Dermis microvascular lymphatic vessel endothelial cell (primary cell): ENCODE measurements around the gene LCP1. TPM values are rescaled to one million over a fixed set of nuclear protein-coding genes. Genes with fewer than 3 reads are reported as not detected.
"Not testable (repeated sequence)": the region's sequence is repeated elsewhere in the genome, so short reads cannot be mapped to it uniquely, and the experiment has no call there.

Source experiments
- DNase-seq, 2 donors: peaks; one replicate each; pipeline versions ENCODE4 v3.0.0 to v3.0.0-alpha.2; 2010; ENCODE audit warnings: low read depth in 2 of 2
- total RNA-seq: library from RNA; depleted of rRNA; stranded (reverse); fragments of >200 nt; gene quantifications from 2 replicates; pipeline ENCODE4 v1.2.1, GENCODE V29; 2014

Gene LCP1
- total RNA-seq, 1 donor from 2014 or later, result 0.39 TPM

DNA sequence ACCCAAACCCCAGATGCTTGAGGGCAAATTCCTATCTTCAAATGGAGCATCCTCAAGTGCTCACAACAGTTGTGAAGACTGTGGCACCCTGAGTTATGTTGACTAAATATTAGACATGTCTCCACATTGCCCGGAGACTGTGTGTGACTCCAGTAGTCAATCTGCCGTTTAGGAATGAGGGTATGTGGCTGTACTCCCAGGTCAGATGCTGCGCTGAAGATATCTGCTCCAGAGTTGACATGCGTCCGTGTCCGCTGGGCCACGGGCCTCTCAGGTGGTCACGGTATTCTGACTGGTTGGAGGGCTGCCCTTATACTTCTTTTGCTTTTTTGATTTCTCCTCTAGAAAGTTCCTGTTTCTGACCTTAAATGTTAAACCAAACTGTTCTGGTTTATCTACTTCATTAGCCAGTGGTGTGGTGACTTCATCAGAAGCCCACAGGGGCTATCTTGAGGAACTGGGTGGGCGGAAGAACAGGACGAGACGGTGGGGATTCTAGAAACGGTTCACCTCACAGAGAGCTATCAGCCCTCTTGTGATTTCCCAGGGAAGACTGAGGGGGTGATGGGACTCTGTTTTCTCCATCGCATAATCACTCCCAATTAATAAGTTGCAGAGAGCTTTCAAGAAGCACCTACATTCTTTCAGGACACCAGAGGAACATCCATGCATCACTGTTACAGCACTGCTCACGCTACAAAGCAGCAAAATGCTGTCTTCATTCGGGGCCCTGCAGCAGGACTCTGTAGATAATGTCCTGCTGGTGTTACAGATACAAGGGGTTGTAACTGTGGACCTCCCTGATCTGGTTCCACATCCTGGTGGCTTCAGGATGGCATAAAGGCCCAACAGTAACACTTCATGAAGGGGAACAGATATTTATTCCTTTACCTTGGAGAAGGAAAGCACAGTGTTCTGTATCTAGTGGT is 1.3 kb upstream of the LCP1 start:
- DNase-seq, result no peak

DNA sequence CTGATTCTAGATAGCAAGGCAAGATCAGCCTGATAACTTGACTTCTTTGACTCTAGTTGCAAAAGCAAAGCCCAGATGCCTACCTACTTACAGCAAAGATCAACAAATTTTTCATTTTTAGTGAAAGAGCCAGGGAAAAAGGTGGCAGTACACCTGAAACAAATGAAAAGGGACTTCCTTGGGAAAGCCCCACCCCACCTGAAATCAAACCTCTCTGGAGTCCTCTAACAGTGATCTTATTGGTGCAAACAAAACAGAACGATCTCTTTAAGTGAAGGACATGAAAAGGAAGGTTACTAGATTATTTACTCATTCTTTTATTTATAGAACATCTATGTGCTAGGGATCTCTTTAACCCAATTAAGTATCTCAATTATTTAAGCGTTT is 507 bp upstream of the LCP1 start:
- no peak for DNase-seq

DNA sequence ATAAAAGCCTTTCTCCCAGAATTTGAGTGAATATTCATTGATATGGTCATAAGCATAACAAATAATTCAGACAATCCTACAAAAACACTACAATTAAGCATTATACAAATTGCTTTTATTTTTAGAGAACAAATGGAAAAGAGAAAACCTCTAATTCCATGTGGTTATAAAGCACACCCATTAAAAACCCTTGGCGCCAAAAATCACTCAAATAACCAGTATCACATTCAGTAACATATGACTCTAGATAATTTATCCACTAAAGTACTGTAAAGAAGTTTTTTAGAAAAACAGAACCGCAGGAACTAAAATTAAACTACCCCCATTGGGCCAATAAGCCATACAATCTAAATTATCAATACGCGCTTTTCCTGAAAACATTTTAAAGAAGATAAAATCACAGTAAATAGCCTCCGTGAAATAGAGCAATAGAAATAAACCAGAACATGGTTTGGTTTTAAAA is 569 bp downstream of the LCP1 start:
- no peak for DNase-seq

DNA sequence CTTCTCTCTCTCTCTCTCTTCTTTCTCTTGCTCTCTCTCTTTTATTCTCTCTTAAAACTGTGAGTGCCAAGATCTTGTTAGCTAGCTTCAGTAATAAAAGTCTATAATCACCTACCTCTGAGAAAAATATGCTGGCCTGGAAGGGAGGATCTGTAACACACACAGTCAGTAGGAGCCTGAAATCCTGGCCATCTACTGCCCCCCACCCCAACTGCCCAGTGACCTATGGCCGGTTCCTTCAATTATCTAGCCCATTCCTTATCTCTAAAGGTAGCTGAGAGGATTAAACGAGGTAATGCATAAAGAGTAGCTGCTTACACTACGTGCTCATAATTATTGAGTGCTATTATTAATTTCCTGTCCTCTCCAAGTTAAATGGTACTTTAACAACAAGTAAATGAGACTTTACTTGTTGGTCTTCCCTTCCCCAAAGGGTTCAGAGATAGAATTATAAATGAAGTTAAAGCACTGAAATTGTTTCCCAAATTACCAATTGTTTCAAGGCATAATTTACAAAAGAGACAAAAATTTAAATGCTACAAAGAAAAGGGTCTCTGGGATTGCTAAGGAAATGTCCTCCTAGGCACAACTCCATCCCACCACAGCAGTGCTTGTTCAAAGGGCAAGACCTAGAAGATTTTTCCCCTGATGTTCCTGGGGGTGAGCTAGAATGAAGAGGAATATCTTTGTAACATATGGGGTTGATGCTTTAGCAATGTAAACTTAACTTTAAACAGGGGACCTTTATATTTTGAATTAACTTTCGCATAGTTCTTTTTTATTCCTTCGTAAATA is 1.8 kb downstream of the LCP1 start:
- DNase-seq, result no peak

DNA sequence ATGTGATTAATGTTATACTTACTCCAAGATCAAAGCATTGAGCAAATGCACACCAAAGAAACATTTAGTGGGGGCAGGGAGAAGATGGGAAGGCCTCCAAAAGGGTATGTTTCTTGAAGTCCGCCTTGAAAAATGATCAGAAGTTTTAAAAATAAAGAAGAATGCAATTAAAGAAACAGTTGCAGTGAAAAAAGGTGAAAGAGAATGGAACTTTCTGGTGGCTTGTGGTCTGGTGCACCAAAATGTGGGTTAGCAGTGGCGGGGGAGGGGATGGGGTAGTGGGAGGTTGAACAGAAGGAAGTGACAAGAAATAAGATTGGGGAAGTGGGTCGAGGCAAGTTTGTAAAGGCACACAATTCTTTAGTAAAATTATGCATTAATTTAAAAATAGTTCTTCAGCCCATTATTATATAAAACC is 2.5 kb downstream of the LCP1 start:
- no peak for DNase-seq

DNA sequence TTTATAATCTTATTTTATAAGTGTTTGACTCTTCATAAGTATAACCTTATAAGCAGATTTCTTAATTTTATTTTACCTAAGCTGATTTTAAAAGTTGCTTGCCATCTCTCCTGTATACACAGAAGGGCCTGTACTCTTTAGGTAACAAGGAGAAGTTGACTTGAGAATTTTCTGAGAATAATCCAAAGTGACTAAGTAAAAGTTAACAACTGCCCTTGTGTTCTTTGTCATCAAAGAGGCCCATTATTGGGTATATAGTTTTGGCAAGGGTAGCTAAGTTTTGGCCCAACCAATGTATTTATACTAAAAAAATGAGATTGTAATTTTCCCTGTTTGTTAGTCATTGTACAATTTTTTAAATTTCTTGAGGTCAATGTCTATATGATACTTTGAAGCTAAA is 3.2 kb downstream of the LCP1 start:
- no peak for DNase-seq

DNA sequence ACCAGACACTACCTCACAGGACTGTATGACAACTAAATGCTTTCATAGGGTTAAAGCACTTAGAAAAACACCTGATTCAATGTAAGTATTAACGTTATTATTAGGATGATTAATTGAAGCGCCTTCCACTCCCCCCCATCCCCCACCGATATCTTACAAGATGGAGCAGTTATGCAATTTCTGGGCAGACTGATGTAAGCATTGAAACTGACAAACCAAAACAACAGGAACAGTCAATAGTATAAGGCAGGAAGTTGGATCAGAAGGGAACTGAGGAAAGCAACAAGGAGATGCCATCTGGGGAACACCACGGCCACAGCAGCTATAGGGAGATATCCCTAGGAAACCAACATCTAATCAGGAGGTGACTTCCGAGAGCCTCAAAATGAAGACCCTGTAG is 3.8 kb downstream of the LCP1 start:
- DNase-seq, result no peak

DNA sequence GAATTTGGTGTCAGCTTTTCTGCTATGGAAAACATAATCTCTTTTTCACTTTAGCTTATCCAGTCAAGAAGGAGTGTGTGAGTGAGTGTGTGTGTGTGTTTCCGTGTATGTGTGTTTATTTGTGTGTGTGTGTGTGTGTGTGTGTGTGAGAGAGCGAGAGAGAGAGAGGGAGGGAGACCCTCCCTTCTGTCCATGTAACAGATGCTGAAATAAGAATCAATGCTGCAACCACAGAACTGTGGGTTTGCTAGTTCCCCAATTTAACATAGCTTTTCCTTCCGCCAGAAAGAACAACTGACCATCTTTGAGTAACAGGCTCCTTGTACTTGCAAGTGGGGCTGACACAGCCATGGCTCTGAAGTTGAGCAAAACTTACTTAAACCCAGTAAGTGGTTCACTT is 5.2 kb downstream of the LCP1 start:
- no peak for DNase-seq

DNA sequence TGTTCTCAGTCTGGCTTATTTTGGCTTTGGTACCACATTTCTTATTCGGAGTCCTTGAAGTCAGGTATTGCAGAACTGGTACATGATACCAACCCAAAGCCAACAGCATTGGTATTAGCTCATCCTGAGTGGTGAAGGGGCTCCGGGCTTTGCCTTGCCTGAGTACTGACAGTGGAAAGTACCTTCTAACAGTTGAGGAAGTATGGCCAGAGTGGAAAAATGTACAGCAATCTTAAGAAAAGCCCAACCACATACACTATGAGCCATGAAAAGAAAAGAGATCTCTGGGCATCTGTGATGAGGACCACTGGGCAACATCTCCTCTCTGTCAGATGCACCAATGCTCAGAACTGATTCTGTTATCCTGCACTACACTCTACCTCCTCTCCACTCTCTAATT is 8.3 kb downstream of the LCP1 start:
- DNase-seq, result no peak

DNA sequence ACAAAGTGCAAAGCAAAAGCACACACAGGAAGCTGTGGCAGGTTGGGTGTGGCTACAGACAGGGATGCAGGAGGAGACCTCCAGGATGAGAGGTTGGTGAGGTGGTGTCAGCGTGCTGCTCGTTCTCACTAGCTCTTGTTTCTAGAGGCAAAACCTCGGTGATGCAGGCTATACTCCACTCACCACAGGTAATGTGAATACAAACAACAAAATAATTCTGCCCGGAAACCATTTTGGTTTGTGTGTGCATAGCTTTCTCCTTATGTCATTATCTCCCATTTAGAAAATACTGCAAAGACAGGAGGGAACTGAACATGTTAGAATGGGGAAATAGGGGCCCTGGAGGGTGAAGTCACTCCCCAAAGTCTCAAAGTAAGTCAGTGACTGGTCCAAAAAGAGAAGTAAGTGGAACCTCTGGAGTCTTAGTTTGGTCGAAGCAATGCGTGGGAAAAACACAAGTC is 9.4 kb downstream of the LCP1 start:
- DNase-seq, result no peak

DNA sequence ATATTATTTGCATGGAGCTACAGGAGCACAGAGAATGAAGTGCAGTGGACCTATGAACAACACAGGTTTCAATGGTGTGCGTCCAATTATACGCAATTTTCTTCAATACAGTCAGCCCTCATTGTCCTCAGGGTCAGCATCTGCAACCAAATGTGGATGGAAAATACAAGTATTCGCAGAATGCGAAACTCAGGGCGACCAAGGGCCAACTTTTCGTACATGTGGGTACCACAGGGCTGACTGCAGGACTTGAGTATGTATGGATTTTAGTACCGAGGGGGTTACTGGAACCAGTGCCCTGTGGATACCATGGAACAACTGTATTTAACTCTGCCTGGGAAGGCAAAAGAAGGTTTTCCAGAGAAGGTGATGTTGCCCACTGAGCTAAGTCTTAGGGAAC is 10.2 kb downstream of the LCP1 start:
- no peak for DNase-seq

DNA sequence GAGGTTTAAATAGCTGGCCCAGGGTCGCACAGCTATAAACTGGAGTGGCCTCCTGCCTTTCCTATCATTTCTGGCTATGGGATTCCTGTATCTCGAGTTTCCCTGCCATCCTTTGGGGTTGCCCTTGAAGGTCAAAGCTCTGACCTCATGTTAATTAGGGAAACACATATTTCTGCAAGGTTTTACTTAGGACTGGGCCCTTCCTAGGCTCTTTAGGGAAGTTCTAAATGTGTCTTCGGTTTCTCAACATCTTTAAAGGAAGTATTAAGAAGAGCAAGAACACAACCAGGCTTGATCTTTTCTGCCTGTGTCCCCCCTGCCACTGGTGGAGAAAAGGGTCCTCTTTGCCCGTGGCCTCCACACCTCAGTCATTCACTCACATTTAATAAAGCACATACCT is 10.8 kb downstream of the LCP1 start:
- DNase-seq, result no peak

DNA sequence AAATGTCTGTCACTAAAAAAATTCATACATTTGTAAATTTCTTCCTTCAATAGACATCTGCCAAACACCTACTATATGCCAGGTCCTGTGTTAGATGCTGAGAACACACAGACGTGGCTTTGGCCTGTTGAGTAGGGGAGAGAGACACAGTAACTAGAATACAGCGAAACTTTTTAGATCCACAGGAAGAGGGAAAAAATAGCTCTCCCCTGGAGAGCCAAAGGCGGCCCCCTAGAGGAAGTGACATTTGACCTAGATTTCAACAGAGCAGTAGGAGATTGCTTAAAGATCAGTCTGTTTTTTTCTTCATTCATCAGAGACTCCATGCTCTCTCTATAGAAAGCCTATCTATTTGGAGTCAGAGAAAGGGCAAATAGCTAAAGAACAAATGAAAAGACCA is 11.3 kb downstream of the LCP1 start:
- no peak for DNase-seq

DNA sequence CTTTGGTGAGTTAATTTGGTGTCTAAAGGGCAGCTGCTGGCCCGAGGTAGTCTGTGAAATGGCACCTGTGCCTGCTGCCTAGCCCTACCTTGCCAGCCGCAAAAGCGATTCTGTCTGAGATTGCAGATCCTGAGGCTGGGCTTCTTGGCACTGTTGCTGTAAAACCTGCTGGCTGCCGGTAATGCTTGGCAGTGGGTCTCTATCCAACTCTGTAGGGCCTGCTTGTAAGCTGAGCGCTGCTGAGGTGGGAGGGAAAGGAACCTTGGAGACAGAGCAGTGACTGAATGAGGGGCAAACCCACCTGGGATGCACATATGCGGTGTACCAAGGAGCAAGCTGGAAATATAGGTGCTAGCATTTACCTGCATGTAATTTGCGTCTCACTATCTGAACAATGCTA is 11.7 kb downstream of the LCP1 start:
- no peak for DNase-seq

DNA sequence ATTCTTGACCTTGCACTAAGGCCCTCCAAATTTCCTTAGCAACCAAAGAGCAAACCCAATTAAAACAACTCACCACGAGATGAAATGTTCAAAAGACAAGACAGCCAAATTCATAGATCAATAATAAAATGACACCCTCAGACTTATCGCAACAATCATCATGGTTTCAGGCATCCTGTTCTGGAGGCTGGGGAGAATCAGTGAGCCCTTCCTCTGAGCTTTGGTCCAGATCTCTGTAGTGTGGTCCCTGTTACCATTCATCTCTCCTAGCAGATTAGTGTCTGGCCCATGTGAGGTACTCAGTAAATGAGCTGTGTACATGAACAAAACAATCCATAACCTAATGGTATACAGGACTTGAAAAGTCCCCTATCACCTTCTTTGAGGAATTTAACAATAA is 12.2 kb downstream of the LCP1 start:
- no peak for DNase-seq

DNA sequence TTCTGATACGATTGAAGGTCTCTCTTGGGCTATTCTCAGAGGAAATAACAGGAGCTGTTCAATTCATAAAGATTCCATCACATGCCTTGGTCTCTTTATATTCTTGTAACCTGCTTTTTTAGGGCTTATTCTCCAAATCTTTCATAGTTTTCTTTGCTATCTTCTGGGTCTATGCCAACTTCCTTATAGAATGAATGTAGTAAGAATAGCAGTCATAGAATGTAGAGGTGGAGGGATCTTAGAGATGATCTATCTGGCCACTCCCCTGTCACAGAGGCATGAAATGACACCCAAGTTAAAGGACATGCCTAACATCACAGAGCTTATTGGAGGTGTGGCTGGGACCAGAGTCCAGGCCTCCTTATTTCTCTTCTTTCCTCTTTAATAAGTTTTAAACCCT is 13.2 kb downstream of the LCP1 start:
- no peak for DNase-seq

DNA sequence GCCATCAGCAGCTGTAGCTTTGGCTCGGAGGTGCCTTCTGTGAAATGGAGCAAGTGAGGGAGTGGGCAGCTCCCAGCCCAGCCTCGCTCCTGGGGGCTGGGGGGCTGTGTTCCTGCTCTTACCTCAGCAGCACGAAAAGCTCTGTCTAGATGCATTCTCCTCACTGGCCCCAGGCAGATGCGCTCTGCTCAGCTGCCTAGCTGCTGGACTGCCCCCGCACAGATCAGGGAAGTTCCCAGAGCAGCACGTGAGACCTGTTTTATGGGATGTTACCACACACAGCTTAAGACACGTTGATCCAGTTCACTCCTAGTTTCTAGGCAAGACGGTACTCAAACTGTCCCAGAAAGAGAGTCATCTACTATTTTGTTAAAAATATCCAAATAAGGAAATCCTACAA is 13.6 kb downstream of the LCP1 start:
- DNase-seq, result no peak

DNA sequence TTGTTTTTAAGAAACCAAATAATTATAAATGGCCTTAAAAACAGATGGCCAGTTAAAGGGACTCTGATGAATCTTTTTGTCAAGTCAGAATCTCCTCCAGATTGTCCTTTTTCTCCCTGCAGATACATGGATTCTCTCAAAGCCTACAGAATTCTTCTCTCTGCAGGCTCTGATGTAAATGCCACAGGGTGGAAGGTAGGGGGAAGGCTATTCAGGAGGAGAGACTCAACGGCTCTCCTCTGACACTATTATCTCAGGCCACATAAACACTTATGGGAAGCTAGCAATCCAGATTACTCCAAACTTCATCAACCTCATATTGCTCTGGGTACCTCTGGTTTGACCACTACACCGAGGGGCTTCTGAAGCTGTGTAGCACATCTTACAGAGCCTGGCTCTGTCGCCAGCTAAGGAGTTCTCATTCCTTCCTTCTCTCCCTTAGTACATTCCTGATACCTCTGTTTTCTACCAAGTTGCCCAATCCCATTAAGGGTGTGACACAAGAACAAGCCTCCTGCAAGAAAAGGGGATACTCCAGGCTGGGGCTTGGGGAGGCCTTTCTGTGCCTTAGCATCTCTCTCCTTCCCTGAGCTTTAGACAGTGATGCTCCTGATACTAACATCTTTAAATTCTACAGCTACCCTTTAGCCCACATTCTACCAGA is 14.9 kb downstream of the LCP1 start:
- no peak for DNase-seq

DNA sequence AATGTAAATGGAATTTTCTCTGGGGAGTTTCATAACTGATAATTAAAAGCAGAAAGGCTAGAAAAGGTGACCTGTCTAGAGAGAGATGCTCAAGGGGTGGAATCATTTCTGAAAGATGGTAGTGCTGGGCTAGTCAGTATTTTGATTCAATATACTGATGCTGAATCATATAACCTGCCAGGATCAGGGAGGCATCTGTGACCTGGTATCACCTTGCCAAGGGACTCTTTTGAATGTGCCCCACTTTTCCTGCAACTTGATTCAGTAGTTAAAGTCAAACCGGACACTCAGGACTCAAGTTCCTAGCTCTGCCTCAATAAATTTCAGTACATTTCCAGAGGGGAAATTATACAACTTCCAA is 15.8 kb downstream of the LCP1 start:
- no peak for DNase-seq

DNA sequence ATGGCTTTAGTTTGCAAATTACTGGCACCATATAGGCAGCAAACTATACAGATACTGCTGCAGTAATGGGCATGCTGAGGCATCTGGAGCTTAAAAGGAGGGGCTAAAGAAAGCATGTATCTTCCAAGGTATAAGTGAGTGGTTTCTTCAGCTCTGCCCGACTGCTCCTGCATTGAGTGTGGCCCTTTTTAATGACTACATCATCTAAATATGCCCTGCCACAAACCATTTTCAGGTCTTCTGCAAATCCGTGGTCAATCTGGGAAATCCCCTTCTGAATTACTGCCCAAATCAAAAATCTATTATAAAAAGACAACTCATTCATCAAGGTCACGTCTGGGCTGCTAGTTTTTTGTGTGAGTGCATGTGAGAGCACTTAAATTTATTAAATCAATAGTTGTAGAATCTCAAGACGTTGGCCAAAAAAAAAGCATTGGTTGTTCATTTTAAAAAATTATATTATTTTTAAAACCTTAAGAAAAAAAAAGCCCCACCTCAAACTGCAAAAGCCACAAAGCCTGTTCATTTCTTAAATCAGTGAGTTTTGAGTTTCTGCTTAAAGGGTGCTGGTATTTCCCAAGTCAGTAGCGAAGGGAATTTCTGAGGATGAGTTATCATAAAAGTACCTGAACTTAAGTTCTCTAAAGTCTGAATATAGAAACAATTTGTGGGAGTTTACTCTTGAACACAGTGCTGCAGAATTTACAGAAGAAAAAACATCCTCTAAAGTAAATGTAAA is 16.3 kb downstream of the LCP1 start:
- DNase-seq, result no peak

DNA sequence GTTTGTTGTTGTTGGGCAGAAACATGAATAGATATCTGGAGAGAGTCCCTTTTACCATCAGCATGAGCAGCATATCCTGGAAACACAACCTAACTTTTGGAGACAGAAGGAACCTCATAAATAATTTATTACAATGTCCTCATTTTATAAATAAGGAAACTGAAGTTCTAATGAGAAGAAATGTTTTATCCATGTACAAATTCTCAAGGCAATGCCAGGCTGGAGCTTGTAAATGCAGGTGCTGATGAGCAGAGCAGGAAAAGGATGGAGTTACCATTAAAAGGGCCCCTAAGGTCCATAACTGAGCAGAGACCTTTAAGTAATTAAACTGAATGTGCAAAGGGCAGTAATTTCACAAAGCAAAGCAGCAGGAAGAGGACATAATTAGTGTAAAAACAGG is 17.3 kb downstream of the LCP1 start:
- no peak for DNase-seq

DNA sequence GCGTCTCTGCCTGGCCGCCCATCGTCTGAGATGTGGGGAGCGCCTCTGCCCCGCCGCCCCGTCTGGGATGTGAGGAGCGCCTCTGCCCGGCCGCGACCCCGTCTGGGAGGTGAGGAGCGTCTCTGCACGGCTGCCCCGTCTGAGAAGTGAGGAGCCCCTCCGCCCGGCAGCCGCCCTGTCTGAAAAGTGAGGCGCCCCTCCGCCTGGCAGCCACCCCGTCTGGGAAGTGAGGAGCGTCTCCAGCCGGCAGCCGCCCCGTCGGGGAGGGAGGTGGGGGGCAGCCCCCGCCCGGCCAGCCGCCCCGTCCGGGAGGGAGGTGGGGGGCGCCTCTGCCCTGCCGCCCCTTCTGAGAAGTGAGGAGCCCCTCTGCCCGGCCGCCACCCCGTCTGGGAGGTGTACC is 19.2 kb downstream of the LCP1 start:
- DNase-seq, result not testable (repeated sequence)
